IMR-90 (cell line): ENCODE data around the gene UBE2QL1.

ENCODE experiments used
- CEBPB ChIP-seq: IDR thresholded peaks from 2 replicates; pipeline ENCODE4 v1.6.1; 2012; ENCODE audit warnings: low read depth, low read length, improper control_type of control experiment
- CTCF ChIP-seq: conservative IDR thresholded peaks from 2 replicates; pipeline ENCODE4 v1.5.1; 2012; ENCODE audit warnings: mild to moderate bottlenecking, low read depth, low read length, improper control_type of control experiment
- MAZ ChIP-seq: IDR thresholded peaks from 2 replicates; pipeline ENCODE4 v1.6.1; 2012; ENCODE audit warnings: low read depth, mild to moderate bottlenecking, low read length, improper control_type of control experiment, moderate library complexity, borderline replicate concordance
- RAD21 ChIP-seq: IDR thresholded peaks from 2 replicates; pipeline ENCODE4 v1.6.1; 2012; ENCODE audit warnings: low read length, improper control_type of control experiment

GRCh38 chr5:6403416-6403815, 45.2 kb upstream of the UBE2QL1 start:
- TF ChIP-seq MAZ (no peak), CTCF (no peak), RAD21 (no peak), CEBPB (no peak)
